ENCODE data around the gene POFUT1. TPM values are rescaled to one million over a fixed set of nuclear protein-coding genes. Genes with fewer than 3 reads are reported as not detected.

The POFUT1 gene
- total RNA-seq, 1 donor: 50.1 TPM

DNA sequence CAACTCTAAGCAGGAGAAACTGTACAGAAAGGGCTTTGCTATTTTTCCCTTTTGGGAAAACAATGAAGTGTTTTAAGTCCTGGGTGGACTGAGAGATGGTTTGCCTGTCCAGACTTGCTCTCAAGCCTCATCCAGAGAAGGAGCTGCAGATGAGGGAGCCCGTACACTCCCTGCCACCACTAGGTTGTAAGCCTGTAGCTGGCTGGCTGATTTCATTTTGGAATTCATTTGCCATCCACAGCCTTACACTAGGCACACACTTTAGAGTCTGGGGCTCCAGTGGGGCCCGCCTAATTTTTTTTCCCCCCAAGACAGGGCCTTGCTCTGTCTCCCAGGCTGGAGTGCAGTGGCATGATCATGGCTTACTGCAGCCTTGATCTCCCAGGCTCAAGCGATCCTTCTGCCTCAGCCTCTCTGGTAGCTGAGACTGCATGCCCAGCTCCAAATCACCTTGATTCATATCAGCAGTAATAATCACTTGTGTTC is 28.4 kb downstream of the POFUT1 start:
- H3K4me3 ChIP-seq (ENCODE audit: low read depth, low read length): no peak overlapping the region
- TF ChIP-seq, protein P1, sequence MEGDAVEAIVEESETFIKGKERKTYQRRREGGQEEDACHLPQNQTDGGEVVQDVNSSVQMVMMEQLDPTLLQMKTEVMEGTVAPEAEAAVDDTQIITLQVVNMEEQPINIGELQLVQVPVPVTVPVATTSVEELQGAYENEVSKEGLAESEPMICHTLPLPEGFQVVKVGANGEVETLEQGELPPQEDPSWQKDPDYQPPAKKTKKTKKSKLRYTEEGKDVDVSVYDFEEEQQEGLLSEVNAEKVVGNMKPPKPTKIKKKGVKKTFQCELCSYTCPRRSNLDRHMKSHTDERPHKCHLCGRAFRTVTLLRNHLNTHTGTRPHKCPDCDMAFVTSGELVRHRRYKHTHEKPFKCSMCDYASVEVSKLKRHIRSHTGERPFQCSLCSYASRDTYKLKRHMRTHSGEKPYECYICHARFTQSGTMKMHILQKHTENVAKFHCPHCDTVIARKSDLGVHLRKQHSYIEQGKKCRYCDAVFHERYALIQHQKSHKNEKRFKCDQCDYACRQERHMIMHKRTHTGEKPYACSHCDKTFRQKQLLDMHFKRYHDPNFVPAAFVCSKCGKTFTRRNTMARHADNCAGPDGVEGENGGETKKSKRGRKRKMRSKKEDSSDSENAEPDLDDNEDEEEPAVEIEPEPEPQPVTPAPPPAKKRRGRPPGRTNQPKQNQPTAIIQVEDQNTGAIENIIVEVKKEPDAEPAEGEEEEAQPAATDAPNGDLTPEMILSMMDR (IDR thresholded peaks at IDR 0.05; ENCODE audit: insufficient read depth, low read depth, low read length): no peak
- DNase-seq (ENCODE audit: low read depth): no peak

DNA sequence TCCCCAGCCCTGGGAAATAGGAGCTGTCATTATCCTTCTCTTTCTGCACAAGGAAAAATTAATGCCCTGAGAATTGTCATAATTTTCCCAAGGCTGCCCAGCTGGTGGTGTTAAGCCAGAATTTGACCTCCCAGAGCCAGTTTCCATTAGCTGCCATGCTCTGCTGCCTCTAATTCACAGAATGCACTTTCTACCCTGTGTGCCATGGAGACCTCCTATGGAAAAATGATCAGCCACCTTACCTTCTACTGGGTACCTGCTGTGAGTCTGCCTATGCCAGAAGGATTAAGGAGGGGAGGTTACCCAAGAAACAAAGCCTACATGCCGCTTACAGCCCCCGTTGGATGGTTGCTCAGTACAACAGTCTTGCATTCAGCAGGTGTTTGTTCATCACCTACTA is 29.1 kb downstream of the POFUT1 start:
- DNase-seq (ENCODE audit: low read depth): no peak
- H3K4me3 ChIP-seq (ENCODE audit: low read depth, low read length): no peak overlapping the region
- TF ChIP-seq, protein P1 (IDR thresholded peaks at IDR 0.05; ENCODE audit: insufficient read depth, low read depth, low read length): no peak

DNA sequence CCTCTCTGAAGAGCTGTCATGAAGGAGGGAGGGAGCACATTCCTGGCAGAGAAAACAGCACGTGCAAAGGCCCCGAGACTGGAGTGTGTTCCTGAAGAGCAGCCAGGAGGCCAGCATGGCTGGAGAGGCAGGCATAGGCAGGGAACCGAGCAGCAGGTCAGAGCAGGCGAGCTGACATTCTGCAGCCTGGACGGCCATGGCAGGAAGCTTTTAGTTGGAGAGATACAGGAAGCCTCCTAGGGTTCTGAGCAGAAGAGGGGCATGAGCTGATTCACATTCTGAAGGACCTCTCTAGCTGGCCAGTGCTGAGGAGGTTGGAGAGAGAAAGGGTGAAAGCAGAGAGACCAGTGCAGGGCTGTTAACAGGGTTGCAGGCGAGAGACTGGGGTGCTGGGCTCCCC is 29.7 kb downstream of the POFUT1 start:
- DNase-seq (ENCODE audit: low read depth): no peak
- TF ChIP-seq, protein P1 (IDR thresholded peaks at IDR 0.05; ENCODE audit: insufficient read depth, low read depth, low read length): no peak
- no peak overlapping the region for H3K4me3 ChIP-seq (ENCODE audit: low read depth, low read length)

DNA sequence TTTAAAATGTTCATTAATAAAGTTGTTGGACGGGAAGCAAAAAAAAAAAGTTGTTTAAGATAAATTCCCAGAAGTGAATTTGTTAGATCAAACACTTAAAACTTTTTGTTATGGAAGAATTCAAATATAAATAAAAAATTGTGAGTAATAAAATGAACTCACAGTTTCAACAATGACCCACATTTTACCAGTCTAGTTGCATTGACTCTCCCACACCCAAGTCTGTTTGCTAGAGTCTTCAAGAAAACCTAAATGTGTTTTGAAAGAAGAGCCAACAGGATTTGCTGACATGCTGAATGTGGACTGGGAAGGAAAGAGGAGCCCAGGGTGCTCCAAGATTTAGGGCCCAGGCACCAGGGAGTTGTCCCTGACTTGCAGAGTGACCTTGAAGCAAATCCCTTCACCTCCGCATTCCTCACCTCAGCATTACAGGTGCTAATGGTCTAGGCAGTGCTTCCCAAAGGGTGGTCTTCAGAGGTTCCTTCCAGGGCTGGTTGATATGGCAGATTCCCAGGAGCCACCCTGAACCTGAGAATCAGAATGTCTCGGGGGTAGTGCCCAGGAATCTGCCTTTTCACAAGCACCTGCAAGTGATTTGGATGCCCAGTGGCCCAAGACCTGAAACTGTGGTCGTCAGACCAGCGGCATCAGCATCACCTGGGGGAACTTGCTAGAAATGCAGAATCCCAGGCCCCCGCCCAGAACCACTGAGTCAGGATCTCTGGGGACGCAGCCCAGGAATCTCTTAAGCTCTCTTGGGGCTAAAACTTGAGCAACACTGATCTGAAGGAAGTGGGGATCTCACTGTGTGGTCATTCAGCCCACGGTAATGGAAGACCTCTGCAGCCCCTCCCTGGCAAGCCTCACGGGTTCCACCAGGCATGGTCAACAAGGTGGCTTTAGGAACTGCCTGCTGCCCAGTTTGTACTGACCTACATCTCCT is 31.1 kb downstream of the POFUT1 start:
- no peak overlapping the region for H3K4me3 ChIP-seq (ENCODE audit: low read depth, low read length)
- no peak for DNase-seq (ENCODE audit: low read depth)
- TF ChIP-seq, protein P1 (IDR thresholded peaks at IDR 0.05; ENCODE audit: insufficient read depth, low read depth, low read length): no peak

DNA sequence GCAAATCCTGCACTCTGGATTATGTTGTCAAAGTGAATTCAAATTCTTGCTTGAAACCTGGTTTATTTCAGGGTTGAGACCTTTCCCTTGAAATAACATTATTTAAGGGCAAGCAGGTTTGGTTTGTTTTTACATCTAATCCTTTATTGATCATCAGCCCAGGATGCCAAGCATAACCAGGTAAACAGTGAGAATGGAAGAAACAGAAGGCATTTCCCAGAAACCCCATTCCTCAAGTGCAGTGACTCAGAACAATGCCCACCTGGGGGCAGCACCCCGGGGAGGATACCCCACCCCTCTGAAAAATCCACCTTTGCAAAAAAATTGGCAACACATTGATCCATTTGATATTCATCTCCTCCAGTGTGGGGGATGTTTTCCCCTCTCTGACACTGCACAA is 32.5 kb downstream of the POFUT1 start:
- no peak for DNase-seq (ENCODE audit: low read depth)
- no peak overlapping the region for H3K4me3 ChIP-seq (ENCODE audit: low read depth, low read length)
- TF ChIP-seq, protein P1 (IDR thresholded peaks at IDR 0.05; ENCODE audit: insufficient read depth, low read depth, low read length): no peak

DNA sequence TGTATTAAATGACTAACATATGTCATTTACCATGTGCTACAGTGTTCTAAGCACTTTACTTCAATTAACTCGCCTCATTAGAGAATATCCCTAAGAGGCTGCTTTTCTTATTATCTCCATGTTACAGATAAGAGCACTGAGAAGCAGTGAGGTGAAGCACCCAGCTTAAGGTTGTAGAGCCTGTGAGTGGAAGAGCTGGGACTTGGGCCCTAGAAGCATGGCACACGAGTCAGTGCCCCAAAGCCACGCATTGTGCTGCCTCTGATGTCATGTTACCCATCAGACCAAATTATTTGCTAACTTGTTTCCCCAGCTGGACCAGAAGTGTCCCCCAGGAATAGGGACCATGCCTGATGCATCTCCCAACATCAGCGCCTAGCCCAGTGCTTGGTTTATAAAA is 34.1 kb downstream of the POFUT1 start:
- no peak for DNase-seq (ENCODE audit: low read depth)
- TF ChIP-seq, protein P1 (IDR thresholded peaks at IDR 0.05; ENCODE audit: insufficient read depth, low read depth, low read length): no peak
- H3K4me3 ChIP-seq (ENCODE audit: low read depth, low read length): no peak overlapping the region

Measured in fibroblast of villous mesenchyme (primary cell).